Panc1 (cell line): ENCODE results near the gene RIMS1. TPM values are rescaled to one million over a fixed set of nuclear protein-coding genes. Genes with fewer than 3 reads are reported as not detected.

Source experiments
- ATAC-seq: fragments of 200-7000 bp; cut with Tn5 transposase; 2 replicates; pipeline ENCODE4 v1.9.1; 2020; ENCODE audit warnings: mild to moderate bottlenecking, moderate library complexity
- BruUV-seq: library from RNA; stranded (reverse); fragments of 400-500 nt; replicated peaks from 2 replicates; lab custom pipeline; 2021; lab: Mats Ljungman, UMichigan
- CTCF ChIA-PET: fragments of 300-600 bp; sonication (Branson Sonifier 250); formaldehyde crosslinking; loops from one replicate; lab custom pipeline; 2022; ENCODE audit warnings: antibody characterized with exemption; lab: Charles Lee
- POLR2A ChIA-PET: fragments of 300-600 bp; sonication (Branson Sonifier 250); formaldehyde crosslinking; loops from one replicate; lab custom pipeline; 2022; ENCODE audit warnings: antibody characterized with exemption; lab: Charles Lee
- DNase-seq: peaks from one replicate; pipeline ENCODE4 v3.0.0-alpha.2; 2010; ENCODE audit warnings: low read depth, low spot score
- H3K27ac ChIP-seq: 2 replicates; pipeline ENCODE4 v1.5.1; 2011; ENCODE audit warnings: mild to moderate bottlenecking, low read length, inconsistent platforms
- H3K27me3 ChIP-seq: fragments of 200-500 bp; sonication (Bioruptor generic); 2 replicates; pipeline ENCODE4 v1.6.0; 2014; ENCODE audit warnings: low read length, inconsistent platforms; ENCODE audit not compliant: control insufficient read depth, insufficient read depth
- H3K36me3 ChIP-seq: fragments of 200-500 bp; sonication (Bioruptor generic); 2 replicates; pipeline ENCODE4 v1.5.1; 2014; ENCODE audit warnings: inconsistent platforms, mild to moderate bottlenecking, low read length, moderate library complexity; ENCODE audit not compliant: control insufficient read depth, insufficient read depth
- H3K4me1 ChIP-seq: 2 replicates; pipeline ENCODE4 v1.5.1; 2011; ENCODE audit warnings: inconsistent platforms, mild to moderate bottlenecking, low read length, moderate library complexity; ENCODE audit not compliant: control insufficient read depth, insufficient read depth
- H3K4me3 ChIP-seq, 2 experiments: 2 replicates each; pipeline ENCODE4 v1.5.1; 2011 to 2012; ENCODE audit warnings: low read depth in 2 of 2, low read length in 2 of 2, mild to moderate bottlenecking in 2 of 2, inconsistent platforms in 1 of 2, moderate library complexity in 1 of 2
- H3K9me3 ChIP-seq: fragments of 200-500 bp; sonication (Bioruptor generic); 2 replicates; pipeline ENCODE4 v1.5.1; 2014; ENCODE audit warnings: low read depth, mild to moderate bottlenecking, inconsistent platforms, low read length, moderate library complexity; ENCODE audit not compliant: control insufficient read depth, insufficient read depth
- POLR2AphosphoS5 ChIP-seq: IDR thresholded peaks from 2 replicates; pipeline ENCODE4 v1.6.1; 2012; ENCODE audit warnings: mild to moderate bottlenecking, low read depth, low read length, moderate library complexity
- SIN3A ChIP-seq: IDR thresholded peaks from 2 replicates; pipeline ENCODE4 v1.6.1; 2012; ENCODE audit warnings: low read depth, mild to moderate bottlenecking, low read length, moderate library complexity, borderline replicate concordance; ENCODE audit not compliant: insufficient read depth
- TCF7L2 ChIP-seq: IDR thresholded peaks from 2 replicates; pipeline ENCODE4 v1.6.1; 2011; ENCODE audit warnings: mild to moderate bottlenecking, low read depth, low read length, inconsistent platforms
- in situ Hi-C: cut with HindIII; loops from 2 replicates; pipeline ENCODE4 v1.10.0; 2016; ENCODE audit warnings: low sequenced_read_pairs, low pct_unique_long_range_greater_than_20kb
- intact Hi-C: fragments of 100-400 bp; cut with micrococcal nuclease; formaldehyde crosslinking; loops from one replicate; pipeline ENCODE4 v1.10.0; 2022; ENCODE audit not compliant: unreplicated experiment
- total RNA-seq: library from RNA; stranded (reverse); gene quantifications from one replicate; pipeline ENCODE4 v1.2.1, GENCODE V29; 2021; ENCODE audit not compliant: unreplicated experiment
- TF ChIP-seq, protein P1 (sequence below): fragments of 450-650 bp; IDR thresholded peaks from 2 replicates; pipeline ENCODE4 v1.5.1; 2017; ENCODE audit warnings: mild to moderate bottlenecking
- TF ChIP-seq, protein P2 (sequence below), 2 experiments: IDR thresholded peaks; 2 replicates each; pipeline ENCODE4 v1.6.1; 2011 to 2012; ENCODE audit warnings: low read depth in 2 of 2, control low read depth in 1 of 2, low read length in 1 of 2, mild to moderate bottlenecking in 1 of 2, moderate library complexity in 1 of 2; ENCODE audit not compliant: insufficient read depth in 1 of 2

RIMS1 gene
- total RNA-seq, 1 experiment from 2014 or later: 0.18 TPM

DNA sequence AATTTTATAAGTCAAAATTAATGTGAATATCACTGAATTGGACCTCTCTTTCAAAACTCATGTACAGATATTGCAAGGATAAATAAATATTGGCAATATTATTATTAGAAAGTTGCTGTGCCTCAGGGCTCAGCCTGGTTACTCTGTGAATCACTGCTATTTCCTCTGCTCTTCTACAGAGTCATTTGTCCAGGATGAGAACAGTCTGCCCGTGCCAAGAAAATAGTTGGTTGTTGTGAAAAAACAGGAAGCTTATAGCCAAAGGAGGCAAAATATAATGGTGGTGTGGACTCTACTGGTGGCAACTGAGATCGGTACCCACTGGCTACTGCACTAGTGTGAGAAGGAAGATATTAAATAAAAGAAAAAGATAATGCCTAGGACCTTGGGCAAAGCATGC is 93.6 kb downstream of the RIMS1 start:
- ChIA-PET CTCF (no interaction called here), POLR2A (no interaction called here)
- no TSS peak for BruUV-seq
- H3K9me3 ChIP-seq: no peaks in the 10 kb centered on the region
- TF ChIP-seq TCF7L2 (no peak), POLR2AphosphoS5 (no peak), SIN3A (no peak)
- TF ChIP-seq, protein P1, sequence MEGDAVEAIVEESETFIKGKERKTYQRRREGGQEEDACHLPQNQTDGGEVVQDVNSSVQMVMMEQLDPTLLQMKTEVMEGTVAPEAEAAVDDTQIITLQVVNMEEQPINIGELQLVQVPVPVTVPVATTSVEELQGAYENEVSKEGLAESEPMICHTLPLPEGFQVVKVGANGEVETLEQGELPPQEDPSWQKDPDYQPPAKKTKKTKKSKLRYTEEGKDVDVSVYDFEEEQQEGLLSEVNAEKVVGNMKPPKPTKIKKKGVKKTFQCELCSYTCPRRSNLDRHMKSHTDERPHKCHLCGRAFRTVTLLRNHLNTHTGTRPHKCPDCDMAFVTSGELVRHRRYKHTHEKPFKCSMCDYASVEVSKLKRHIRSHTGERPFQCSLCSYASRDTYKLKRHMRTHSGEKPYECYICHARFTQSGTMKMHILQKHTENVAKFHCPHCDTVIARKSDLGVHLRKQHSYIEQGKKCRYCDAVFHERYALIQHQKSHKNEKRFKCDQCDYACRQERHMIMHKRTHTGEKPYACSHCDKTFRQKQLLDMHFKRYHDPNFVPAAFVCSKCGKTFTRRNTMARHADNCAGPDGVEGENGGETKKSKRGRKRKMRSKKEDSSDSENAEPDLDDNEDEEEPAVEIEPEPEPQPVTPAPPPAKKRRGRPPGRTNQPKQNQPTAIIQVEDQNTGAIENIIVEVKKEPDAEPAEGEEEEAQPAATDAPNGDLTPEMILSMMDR: no peak
- TF ChIP-seq, protein P2, sequence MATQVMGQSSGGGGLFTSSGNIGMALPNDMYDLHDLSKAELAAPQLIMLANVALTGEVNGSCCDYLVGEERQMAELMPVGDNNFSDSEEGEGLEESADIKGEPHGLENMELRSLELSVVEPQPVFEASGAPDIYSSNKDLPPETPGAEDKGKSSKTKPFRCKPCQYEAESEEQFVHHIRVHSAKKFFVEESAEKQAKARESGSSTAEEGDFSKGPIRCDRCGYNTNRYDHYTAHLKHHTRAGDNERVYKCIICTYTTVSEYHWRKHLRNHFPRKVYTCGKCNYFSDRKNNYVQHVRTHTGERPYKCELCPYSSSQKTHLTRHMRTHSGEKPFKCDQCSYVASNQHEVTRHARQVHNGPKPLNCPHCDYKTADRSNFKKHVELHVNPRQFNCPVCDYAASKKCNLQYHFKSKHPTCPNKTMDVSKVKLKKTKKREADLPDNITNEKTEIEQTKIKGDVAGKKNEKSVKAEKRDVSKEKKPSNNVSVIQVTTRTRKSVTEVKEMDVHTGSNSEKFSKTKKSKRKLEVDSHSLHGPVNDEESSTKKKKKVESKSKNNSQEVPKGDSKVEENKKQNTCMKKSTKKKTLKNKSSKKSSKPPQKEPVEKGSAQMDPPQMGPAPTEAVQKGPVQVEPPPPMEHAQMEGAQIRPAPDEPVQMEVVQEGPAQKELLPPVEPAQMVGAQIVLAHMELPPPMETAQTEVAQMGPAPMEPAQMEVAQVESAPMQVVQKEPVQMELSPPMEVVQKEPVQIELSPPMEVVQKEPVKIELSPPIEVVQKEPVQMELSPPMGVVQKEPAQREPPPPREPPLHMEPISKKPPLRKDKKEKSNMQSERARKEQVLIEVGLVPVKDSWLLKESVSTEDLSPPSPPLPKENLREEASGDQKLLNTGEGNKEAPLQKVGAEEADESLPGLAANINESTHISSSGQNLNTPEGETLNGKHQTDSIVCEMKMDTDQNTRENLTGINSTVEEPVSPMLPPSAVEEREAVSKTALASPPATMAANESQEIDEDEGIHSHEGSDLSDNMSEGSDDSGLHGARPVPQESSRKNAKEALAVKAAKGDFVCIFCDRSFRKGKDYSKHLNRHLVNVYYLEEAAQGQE (IDR thresholded peaks at IDR 0.05; ENCODE audit: insufficient read depth in 1 of 2, low read depth in 2 of 2, low read length in 1 of 2): no peak
- H3K36me3 ChIP-seq: no peaks in the 10 kb centered on the region
- in situ Hi-C loops (no loop called here), intact Hi-C loops (no loop called here)
- no peaks in the 10 kb centered on the region; the same call in 1 of the 2 replicates for H3K27me3 ChIP-seq
- H3K27ac ChIP-seq: no peak overlapping the region
- ATAC-seq (no peak), DNase-seq (no peak)
- H3K4me3 ChIP-seq: no peak overlapping the region
- H3K4me1 ChIP-seq: no peaks in the 10 kb centered on the region

DNA sequence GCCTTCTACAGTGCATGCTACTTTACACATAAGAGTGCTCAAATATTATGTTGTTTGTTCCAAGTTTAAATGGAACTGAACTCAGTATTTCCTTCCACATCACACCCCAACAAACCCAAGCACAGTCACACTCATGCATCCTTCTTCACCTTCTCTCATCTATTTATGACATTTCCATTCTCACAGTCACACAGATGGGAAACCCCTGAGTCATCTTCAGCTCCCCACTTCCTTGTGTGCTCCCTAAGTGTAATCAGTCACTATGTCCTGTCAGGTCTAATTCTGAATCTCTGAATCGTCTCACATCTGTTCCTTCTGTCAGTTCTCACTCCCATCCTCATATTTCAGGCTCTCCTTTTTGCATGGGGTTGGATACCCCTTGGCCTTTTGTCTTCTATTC is 96.0 kb downstream of the RIMS1 start:
- ChIA-PET POLR2A (no interaction called here), CTCF (no interaction called here)
- H3K4me3 ChIP-seq: no peak overlapping the region
- H3K9me3 ChIP-seq: no peaks in the 10 kb centered on the region
- intact Hi-C loops: no loop called here
- H3K27me3 ChIP-seq: no peaks in the 10 kb centered on the region; the same call in 1 of the 2 replicates
- no TSS peak for BruUV-seq
- H3K36me3 ChIP-seq: no peaks in the 10 kb centered on the region
- DNase-seq: no peak
- ATAC-seq: no peak
- no peak overlapping the region for H3K27ac ChIP-seq
- H3K4me1 ChIP-seq: no peaks in the 10 kb centered on the region
- TF ChIP-seq, protein P2 (IDR thresholded peaks at IDR 0.05; ENCODE audit: insufficient read depth in 1 of 2, low read depth in 2 of 2, low read length in 1 of 2): no peak
- no peak for TF ChIP-seq POLR2AphosphoS5
- TF ChIP-seq, protein P1: no peak
- no peak for TF ChIP-seq SIN3A
- no peak for TF ChIP-seq TCF7L2
- in situ Hi-C loops: no loop called here
